Measurements from ENCODE around the gene SIGLEC1. TPM values are rescaled to one million over a fixed set of nuclear protein-coding genes. Genes with fewer than 3 reads are reported as not detected.

SIGLEC1 gene
- total RNA-seq (under 1 TPM; 0.10 to 0.13 TPM), total RNA-seq (0 to 0.08 reads per million in 2 donors)

DNA sequence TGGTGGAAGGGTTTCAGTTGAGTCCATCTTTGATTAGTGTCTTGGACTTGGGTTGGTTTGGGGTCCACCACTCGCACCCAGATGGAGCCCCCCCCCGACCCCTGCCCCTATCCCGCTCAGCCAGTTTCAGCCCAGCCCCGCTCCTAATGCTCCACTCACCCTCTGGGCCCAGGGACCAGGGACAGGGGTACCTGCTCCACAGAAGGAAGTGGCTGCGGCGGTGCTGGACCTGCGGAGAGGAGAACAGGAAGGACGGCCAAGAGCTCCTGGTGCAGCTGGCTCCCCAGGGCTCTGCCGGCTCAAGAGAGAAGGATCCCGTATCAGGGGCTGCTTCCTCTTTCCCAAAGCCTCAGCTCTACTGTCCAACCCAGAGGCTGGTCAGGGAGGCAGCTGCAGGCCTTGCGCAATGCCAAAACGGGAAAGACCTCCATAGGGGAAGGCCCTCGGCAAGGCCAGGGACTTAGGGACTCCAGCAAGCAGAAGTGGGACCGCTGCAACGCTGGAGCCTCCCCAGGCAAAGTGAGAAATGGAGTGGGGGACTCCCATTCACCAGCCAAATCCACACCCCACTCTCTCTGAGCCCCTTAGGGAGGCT, at the start of gene SIGLEC1:
Gene SIGLEC1, minus strand, starts transcription at position 322 of the 595 bp plus-strand sequence. CDS start 5,472 bp downstream, outside the sequence.
- Mint-ChIP-seq H3K36me3 (ENCODE audit: low read depth) (peaks cover 3% of the 10 kb centered on the region), H3K27me3 (peaks cover 22% of the 10 kb centered on the region), H3K27ac (no peak within 1 kb of the TSS), H3K4me1 (peaks cover 11% of the 10 kb centered on the region), H3K4me3 (no peak within 1 kb of the TSS)
- ATAC-seq (no peak), DNase-seq (no peak)
- no peaks in the 10 kb centered on the region for H3K9me3 ChIP-seq (ENCODE audit: control insufficient read depth, low read length, poor library complexity, severe bottlenecking)

DNA sequence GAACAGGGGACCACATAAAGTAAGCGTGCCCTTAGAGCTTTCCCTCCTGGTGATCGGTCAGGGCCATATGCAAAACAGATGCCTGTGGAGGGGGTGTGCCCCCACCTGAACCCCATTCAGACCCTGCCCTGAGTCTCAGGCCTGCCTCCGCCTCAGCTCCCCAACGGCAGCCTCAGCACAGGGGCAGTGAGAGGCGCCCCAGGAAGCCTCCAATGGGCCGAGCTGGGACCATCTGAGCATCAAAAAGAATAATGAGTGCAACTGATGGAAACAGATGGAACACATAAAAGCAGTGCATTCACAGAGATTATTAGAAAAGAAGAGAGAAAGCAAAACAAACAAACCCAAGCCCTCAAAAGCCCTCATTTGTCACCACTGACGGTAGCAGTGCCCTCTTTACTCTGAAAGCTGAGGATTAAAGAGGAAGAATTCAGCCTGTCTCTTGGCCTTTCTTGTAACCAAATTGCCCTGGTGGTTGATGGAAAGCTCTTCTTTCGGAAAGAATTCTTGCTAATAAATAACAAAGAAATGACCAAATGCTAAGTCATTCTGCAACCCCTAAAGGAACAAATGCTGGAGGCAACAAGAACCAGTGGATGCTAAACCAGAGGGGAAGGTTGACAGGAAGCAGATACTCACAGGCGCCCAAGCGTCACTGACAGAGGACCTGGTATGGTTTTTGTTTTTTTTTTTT, 48.4 kb upstream of the SIGLEC1 start:
- H3K27ac Mint-ChIP-seq, result peak overlapping the region; percentile 32
- DNase-seq (no peak), ATAC-seq (no peak)
- no peak overlapping the region for H3K4me3 Mint-ChIP-seq
- no peaks in the 10 kb centered on the region for H3K36me3 Mint-ChIP-seq (ENCODE audit: low read depth)
- peaks cover 10% of the 10 kb centered on the region for H3K4me1 Mint-ChIP-seq
- H3K27me3 Mint-ChIP-seq, result no peaks in the 10 kb centered on the region
- H3K9me3 ChIP-seq (ENCODE audit: control insufficient read depth, low read length, poor library complexity, severe bottlenecking), result no peaks in the 10 kb centered on the region

- H3K4me1 Mint-ChIP-seq, result peaks cover 8% of the 10 kb centered on the region
- no peak for ATAC-seq
- H3K4me3 Mint-ChIP-seq, result no peak overlapping the region
- no peak for DNase-seq
- H3K27me3 Mint-ChIP-seq, result no peaks in the 10 kb centered on the region
- H3K9me3 ChIP-seq (ENCODE audit: control insufficient read depth, low read length, poor library complexity, severe bottlenecking), result no peaks in the 10 kb centered on the region
- no peak overlapping the region for H3K27ac Mint-ChIP-seq
- no peaks in the 10 kb centered on the region for H3K36me3 Mint-ChIP-seq (ENCODE audit: low read depth)
These were observed 47.5 kb upstream of the SIGLEC1 start for GRCh38 chr20:3759884-3760283.

- H3K27me3 Mint-ChIP-seq, result no peaks in the 10 kb centered on the region
- no peaks in the 10 kb centered on the region for H3K9me3 ChIP-seq (ENCODE audit: control insufficient read depth, low read length, poor library complexity, severe bottlenecking)
- no peak overlapping the region for H3K27ac Mint-ChIP-seq
- H3K4me1 Mint-ChIP-seq, result peaks cover 8% of the 10 kb centered on the region
- H3K36me3 Mint-ChIP-seq (ENCODE audit: low read depth), result no peaks in the 10 kb centered on the region
- no peak for ATAC-seq
- H3K4me3 Mint-ChIP-seq, result no peak overlapping the region
- no peak for DNase-seq
These were observed 47.0 kb upstream of the SIGLEC1 start for GRCh38 chr20:3759316-3759823.

DNA sequence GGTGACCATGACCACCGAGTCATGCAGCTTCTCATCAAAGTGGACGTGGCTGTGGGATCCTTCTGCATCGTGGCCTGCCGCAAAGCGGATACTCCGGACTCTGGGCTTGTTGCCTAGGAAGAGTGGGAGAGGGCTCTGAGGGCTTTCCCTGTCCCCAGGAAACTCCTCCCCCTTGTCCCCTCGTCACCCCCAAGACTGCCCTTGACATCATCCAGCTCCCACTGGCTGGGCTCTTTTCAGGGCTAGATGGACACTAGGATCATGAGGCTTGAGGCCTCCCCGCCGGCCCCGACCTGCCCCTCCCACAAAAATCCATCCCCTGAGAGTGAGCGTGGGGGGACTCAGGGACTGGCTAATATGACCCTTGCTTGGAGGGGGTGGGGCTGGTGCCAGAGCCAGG, 46.2 kb upstream of the SIGLEC1 start:
- H3K9me3 ChIP-seq (ENCODE audit: control insufficient read depth, low read length, poor library complexity, severe bottlenecking), result no peaks in the 10 kb centered on the region
- Mint-ChIP-seq H3K27me3 (no peaks in the 10 kb centered on the region), H3K4me3 (no peak overlapping the region), H3K4me1 (peaks cover 8% of the 10 kb centered on the region), H3K27ac (no peak overlapping the region), H3K36me3 (ENCODE audit: low read depth) (no peaks in the 10 kb centered on the region)
- DNase-seq, result no peak
- no peak for ATAC-seq

GRCh38 chr20:3757268-3757667, 44.9 kb upstream of the SIGLEC1 start:
- H3K27me3 Mint-ChIP-seq, result no peaks in the 10 kb centered on the region
- H3K27ac Mint-ChIP-seq, result peak overlapping the region; percentile 19
- peaks cover 10% of the 10 kb centered on the region for H3K4me1 Mint-ChIP-seq
- H3K9me3 ChIP-seq (ENCODE audit: control insufficient read depth, low read length, poor library complexity, severe bottlenecking), result no peaks in the 10 kb centered on the region
- ATAC-seq, result no peak
- no peak for DNase-seq
- no peaks in the 10 kb centered on the region for H3K36me3 Mint-ChIP-seq (ENCODE audit: low read depth)
- H3K4me3 Mint-ChIP-seq, result no peak overlapping the region

- ATAC-seq (no peak), DNase-seq (no peak)
- no peaks in the 10 kb centered on the region for H3K36me3 Mint-ChIP-seq (ENCODE audit: low read depth)
- no peaks in the 10 kb centered on the region for H3K9me3 ChIP-seq (ENCODE audit: control insufficient read depth, low read length, poor library complexity, severe bottlenecking)
- H3K4me3 Mint-ChIP-seq, result no peak overlapping the region
- H3K27ac Mint-ChIP-seq, result peak overlapping the region; percentile 19
- peaks cover 11% of the 10 kb centered on the region for H3K4me1 Mint-ChIP-seq
- no peaks in the 10 kb centered on the region for H3K27me3 Mint-ChIP-seq
These were observed 43.5 kb upstream of the SIGLEC1 start for GRCh38 chr20:3755814-3756480.

DNA sequence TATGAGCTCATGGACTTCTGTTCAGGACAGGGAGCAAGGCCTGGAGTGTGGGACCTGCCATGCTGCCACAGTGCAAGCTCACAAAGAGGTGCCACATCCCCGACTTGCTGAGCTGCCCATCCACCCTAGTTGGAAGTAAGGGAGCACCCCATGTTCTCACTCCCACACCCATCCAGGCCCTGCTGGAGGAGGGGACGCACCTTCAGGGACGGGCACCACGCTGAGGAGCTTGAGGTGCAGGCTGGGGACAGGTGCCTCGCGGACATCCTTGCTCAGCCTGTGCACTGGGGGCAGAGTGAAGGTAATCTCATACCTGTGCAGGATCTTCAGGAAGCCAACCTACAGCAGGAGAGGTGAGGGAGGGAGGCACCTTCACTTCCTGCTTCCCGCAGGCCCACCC, 42.9 kb upstream of the SIGLEC1 start:
- Mint-ChIP-seq H3K36me3 (ENCODE audit: low read depth) (no peaks in the 10 kb centered on the region), H3K27ac (no peak overlapping the region), H3K27me3 (no peaks in the 10 kb centered on the region), H3K4me3 (no peak overlapping the region), H3K4me1 (peaks cover 11% of the 10 kb centered on the region)
- DNase-seq, result no peak
- no peak for ATAC-seq
- H3K9me3 ChIP-seq (ENCODE audit: control insufficient read depth, low read length, poor library complexity, severe bottlenecking), result no peaks in the 10 kb centered on the region

GRCh38 chr20:3754276-3754630, 41.9 kb upstream of the SIGLEC1 start:
- no peaks in the 10 kb centered on the region for H3K9me3 ChIP-seq (ENCODE audit: control insufficient read depth, low read length, poor library complexity, severe bottlenecking)
- peaks cover 5% of the 10 kb centered on the region for H3K4me1 Mint-ChIP-seq
- H3K4me3 Mint-ChIP-seq, result no peak overlapping the region
- DNase-seq (no peak), ATAC-seq (no peak)
- H3K27ac Mint-ChIP-seq, result no peak overlapping the region
- no peaks in the 10 kb centered on the region for H3K36me3 Mint-ChIP-seq (ENCODE audit: low read depth)
- no peaks in the 10 kb centered on the region for H3K27me3 Mint-ChIP-seq

DNA sequence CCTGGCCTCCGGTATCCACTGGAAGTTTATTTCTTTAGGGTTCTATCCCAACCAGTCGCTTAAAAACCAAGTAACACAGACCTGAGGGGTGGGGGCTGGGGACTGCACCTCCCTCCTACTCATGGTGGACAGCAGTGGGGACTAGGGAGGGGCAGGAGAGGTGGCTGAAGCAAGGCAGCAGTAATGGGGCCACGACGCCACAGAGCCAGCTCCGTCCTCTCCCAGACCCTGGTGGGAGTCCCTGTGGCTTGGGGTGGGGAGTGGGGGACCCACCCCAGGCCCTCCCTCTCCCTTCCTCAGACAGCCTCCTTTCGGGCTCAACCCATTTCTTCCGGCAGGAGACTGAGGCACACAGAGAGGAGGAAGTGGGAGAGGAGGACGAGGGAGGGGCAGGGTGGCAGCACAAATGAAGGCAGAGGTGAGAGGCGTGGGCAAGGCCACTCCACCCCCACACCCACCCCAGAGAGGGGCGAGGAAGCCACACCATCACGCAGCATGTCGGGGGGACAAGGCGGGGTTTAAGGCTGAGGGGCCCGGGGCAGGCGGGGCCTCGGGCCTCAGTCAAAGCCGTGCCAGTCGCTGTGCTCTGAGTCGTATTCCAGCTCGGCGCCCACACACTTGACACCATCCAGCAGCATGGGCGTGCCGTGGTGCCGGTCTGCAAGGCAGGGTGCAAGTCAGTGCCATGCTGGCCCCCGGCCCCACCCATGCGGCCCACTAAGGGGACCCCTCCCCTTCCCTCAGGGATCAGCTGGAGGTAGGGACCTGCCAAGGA, 41.3 kb upstream of the SIGLEC1 start:
- Mint-ChIP-seq H3K4me1 (peaks cover 5% of the 10 kb centered on the region), H3K27ac (no peak overlapping the region), H3K36me3 (ENCODE audit: low read depth) (no peaks in the 10 kb centered on the region), H3K27me3 (no peaks in the 10 kb centered on the region), H3K4me3 (no peak overlapping the region)
- no peak for DNase-seq
- no peak for ATAC-seq
- no peaks in the 10 kb centered on the region for H3K9me3 ChIP-seq (ENCODE audit: control insufficient read depth, low read length, poor library complexity, severe bottlenecking)

- peak; percentile 73 for ATAC-seq
- Mint-ChIP-seq H3K27ac (no peak overlapping the region), H3K4me3 (no peak overlapping the region), H3K36me3 (ENCODE audit: low read depth) (no peaks in the 10 kb centered on the region), H3K4me1 (peaks cover 5% of the 10 kb centered on the region), H3K27me3 (no peaks in the 10 kb centered on the region)
- no peaks in the 10 kb centered on the region for H3K9me3 ChIP-seq (ENCODE audit: control insufficient read depth, low read length, poor library complexity, severe bottlenecking)
- peak in 2 of 3 donors; percentile 31 to 46 for DNase-seq
These were observed 40.7 kb upstream of the SIGLEC1 start for GRCh38 chr20:3753098-3753497.

- DNase-seq, result no peak
- H3K4me3 Mint-ChIP-seq, result peak overlapping the region; percentile 80
- no peaks in the 10 kb centered on the region for H3K9me3 ChIP-seq (ENCODE audit: control insufficient read depth, low read length, poor library complexity, severe bottlenecking)
- H3K27me3 Mint-ChIP-seq, result peaks cover 3% of the 10 kb centered on the region
- H3K27ac Mint-ChIP-seq, result peak overlapping the region; percentile 62
- no peak for ATAC-seq
- H3K36me3 Mint-ChIP-seq (ENCODE audit: low read depth), result no peaks in the 10 kb centered on the region
- peaks cover 3% of the 10 kb centered on the region for H3K4me1 Mint-ChIP-seq
These were observed 40.0 kb upstream of the SIGLEC1 start for GRCh38 chr20:3752386-3752759.

Measured in T-helper 17 cell (primary cell).